GM12878 (cell line): ENCODE measurements around the gene NOL12. TPM values are rescaled to one million over a fixed set of nuclear protein-coding genes. Genes with fewer than 3 reads are reported as not detected.

Experiments
- ATAC-seq: fragments of 200-7000 bp; cut with Tn5 transposase; 3 replicates; pipeline ENCODE4 v1.9.1; 2020; ENCODE audit warnings: mild to moderate bottlenecking, moderate library complexity
- BruUV-seq: library from RNA; stranded (reverse); fragments of 400-500 nt; replicated peaks from 2 replicates; lab custom pipeline; 2021; lab: Mats Ljungman, UMichigan
- CTCF ChIA-PET: fragments of 300-600 bp; sonication (Branson Sonifier 250); formaldehyde crosslinking; extraction: SDS; loops from one replicate; lab custom pipeline; 2021; ENCODE audit warnings: inconsistent platforms; lab: Yijun Ruan, JAX
- POLR2A ChIA-PET: fragments of 350-600 bp; formaldehyde crosslinking; extraction: SDS; loops from one replicate; lab custom pipeline; 2021; ENCODE audit warnings: inconsistent platforms; lab: Charles Lee
- RAD21 ChIA-PET: fragments of 300-600 bp; sonication (Branson Sonifier 250); formaldehyde crosslinking; loops from one replicate; lab custom pipeline; 2023; ENCODE audit warnings: antibody characterized with exemption; ENCODE audit not compliant: unreplicated experiment; lab: Charles Lee
- SMC1A ChIA-PET: fragments of 300-600 bp; sonication (Branson Sonifier 250); formaldehyde crosslinking; loops from one replicate; lab custom pipeline; 2023; ENCODE audit not compliant: unreplicated experiment, uncharacterized antibody; lab: Charles Lee
- DNase-seq: peaks from one replicate; pipeline ENCODE4 v3.0.0-alpha.2; 2011; ENCODE audit warnings: low read depth, low spot score
- FAIRE-seq: peaks from 3 replicates; lab custom pipeline; 2011; peaks lifted over from hg19 to GRCh38; lab: Jason Lieb, UNC
- H2AFZ ChIP-seq: 2 replicates; pipeline ENCODE4 v1.6.0; 2011; ENCODE audit warnings: low read depth, low read length, control low read depth; ENCODE audit not compliant: control insufficient read depth
- H3K27ac ChIP-seq: 2 replicates; pipeline ENCODE4 v1.5.1; 2011; ENCODE audit warnings: control low read depth; ENCODE audit not compliant: control insufficient read depth, insufficient read depth
- H3K27me3 ChIP-seq, 2 experiments: replicated peaks in 1 of 2; 2 replicates each; pipeline versions ENCODE4 v1.6.0 to v1.6.1; 2011; ENCODE audit warnings: low read length in 1 of 2; ENCODE audit not compliant: control insufficient read depth in 2 of 2, insufficient read depth in 2 of 2
- H3K36me3 ChIP-seq, 2 experiments: 2 replicates each; pipeline ENCODE4 v1.5.1; 2011; ENCODE audit warnings: low read length in 1 of 2; ENCODE audit not compliant: control insufficient read depth in 2 of 2, insufficient read depth in 2 of 2
- H3K4me1 ChIP-seq: 2 replicates; pipeline ENCODE4 v1.6.1; 2011; ENCODE audit warnings: mild to moderate bottlenecking, low read length, moderate library complexity, mixed read lengths; ENCODE audit not compliant: control insufficient read depth, insufficient read depth
- H3K4me2 ChIP-seq: 2 replicates; pipeline ENCODE4 v1.6.0; 2011; ENCODE audit warnings: control low read depth; ENCODE audit not compliant: control insufficient read depth, insufficient read depth
- H3K4me3 ChIP-seq: fragments of 200-600 bp; sonication (generic); 2 replicates; pipeline ENCODE4 v1.5.1; 2016
- H3K79me2 ChIP-seq: 2 replicates; pipeline ENCODE4 v1.6.0; 2011; ENCODE audit warnings: low read length; ENCODE audit not compliant: control insufficient read depth, insufficient read depth
- H3K9ac ChIP-seq: 2 replicates; pipeline ENCODE4 v1.8.0; 2011; ENCODE audit warnings: low read length, control low read depth, mixed read lengths; ENCODE audit not compliant: control insufficient read depth, insufficient read depth
- H3K9me3 ChIP-seq: replicated peaks from 3 replicates; pipeline ENCODE4 v1.5.1; 2011; ENCODE audit warnings: mild to moderate bottlenecking, low read length; ENCODE audit not compliant: control insufficient read depth, insufficient read depth
- H4K20me1 ChIP-seq: 2 replicates; pipeline ENCODE4 v1.6.0; 2011; ENCODE audit not compliant: control insufficient read depth, insufficient read depth
- CREB1 ChIP-seq: IDR thresholded peaks from 2 replicates; pipeline ENCODE4 v1.6.1; 2012; ENCODE audit warnings: low read depth, mild to moderate bottlenecking, inconsistent platforms
- ELK1 ChIP-seq: IDR thresholded peaks from 2 replicates; pipeline ENCODE4 v1.6.1; 2012; ENCODE audit warnings: low read depth, low read length, improper control_type of control experiment
- FOXM1 ChIP-seq: IDR thresholded peaks from 2 replicates; pipeline ENCODE4 v1.6.1; 2012; ENCODE audit warnings: low read depth, mild to moderate bottlenecking, inconsistent platforms, low read length, moderate library complexity
- HDAC2 ChIP-seq: fragments of 200-600 bp; sonication (generic); IDR thresholded peaks from 2 replicates; pipeline ENCODE4 v1.6.1; 2017
- HDAC6 ChIP-seq: fragments of 200-600 bp; sonication (generic); IDR thresholded peaks from one replicate; pipeline ENCODE4 v1.8.0; 2017; ENCODE audit warnings: antibody characterized with exemption; ENCODE audit not compliant: unreplicated experiment
- IRF5 ChIP-seq: fragments of 450-650 bp; IDR thresholded peaks from 2 replicates; pipeline ENCODE4 v1.6.1; 2017; ENCODE audit warnings: borderline replicate concordance
- MYB ChIP-seq: fragments of 150-350 bp; IDR thresholded peaks from 2 replicates; pipeline ENCODE4 v1.6.1; 2014; ENCODE audit warnings: mild to moderate bottlenecking, low read depth, low read length, borderline replicate concordance
- NFIC ChIP-seq: IDR thresholded peaks from 2 replicates; pipeline ENCODE4 v1.6.1; 2012; ENCODE audit warnings: low read depth, mild to moderate bottlenecking, inconsistent platforms, low read length, moderate library complexity
- RAD21 ChIP-seq: IDR thresholded peaks from 2 replicates; pipeline ENCODE4 v1.6.1; 2011; ENCODE audit warnings: mild to moderate bottlenecking, low read depth, low read length, moderate library complexity; ENCODE audit not compliant: insufficient read depth
- RCOR1 ChIP-seq: conservative IDR thresholded peaks from 2 replicates; pipeline ENCODE4 v1.6.1; 2012; ENCODE audit warnings: low read depth, low read length, improper control_type of control experiment
- SIN3A ChIP-seq: IDR thresholded peaks from 2 replicates; pipeline ENCODE4 v1.6.1; 2012; ENCODE audit warnings: low read depth, low read length, improper control_type of control experiment
- SMARCA5 ChIP-seq: fragments of 450-650 bp; IDR thresholded peaks from 2 replicates; pipeline ENCODE4 v1.6.1; 2017; ENCODE audit warnings: mild to moderate bottlenecking
- SREBF2 ChIP-seq: IDR thresholded peaks from 2 replicates; pipeline ENCODE4 v1.6.1; 2012; ENCODE audit warnings: mild to moderate bottlenecking, low read length
- TARDBP ChIP-seq: IDR thresholded peaks from 2 replicates; pipeline ENCODE4 v1.6.1; 2016; ENCODE audit warnings: borderline replicate concordance
- ZNF207 ChIP-seq: fragments of 450-650 bp; IDR thresholded peaks from 2 replicates; pipeline ENCODE4 v1.6.1; 2014; ENCODE audit warnings: antibody characterized with exemption, mild to moderate bottlenecking, borderline replicate concordance
- ZNF384 ChIP-seq: IDR thresholded peaks from 2 replicates; pipeline ENCODE4 v1.6.1; 2012; ENCODE audit warnings: low read depth, mild to moderate bottlenecking, low read length, improper control_type of control experiment, borderline replicate concordance
- WGBS: methylation state at CpG from one replicate; pipeline ENCODE4 v1.1.6; 2016; ENCODE audit warnings: low lambda C conversion rate; ENCODE audit not compliant: insufficient replicate concordance, insufficient coverage; ENCODE audit errors: missing lambda C conversion rate; 5-methylcytosine and 5-hydroxymethylcytosine counted together
- in situ Hi-C: fragments of 300-500 bp; cut with MboI; formaldehyde crosslinking; loops from 9 replicates; pipeline ENCODE4 v1.14.3; 2018; ENCODE audit warnings: mixed read lengths
- intact Hi-C: fragments of 100-400 bp; cut with micrococcal nuclease; formaldehyde crosslinking; loops from one replicate; pipeline ENCODE4 v1.14.2; 2022; ENCODE audit not compliant: unreplicated experiment
- polyA plus RNA-seq, 11 experiments: library from polyadenylated mRNA; depleted of rRNA in 4 of 11; unstranded in 6 of 11; stranded (reverse) in 5 of 11; fragments of >200 nt; fragmentation: Nextera tagmentation in 4 of 11; fragmentation: Illumina TruSeq in 1 of 11; extraction: Ambion mirVana in 4 of 11; extraction: Trizol in 1 of 11; gene quantifications; 1 replicate in 1 of 11; 2 replicates in 10 of 11; pipeline versions ENCODE4 v1.2.1 to v1.2.3, GENCODE V29; 2011 to 2016; ENCODE audit warnings: inconsistent platforms in 2 of 11, missing spikeins in 2 of 11, low read depth in 1 of 11
- total RNA-seq, 4 experiments: library from RNA; depleted of rRNA in 3 of 4; stranded (reverse); fragments of >200 nt in 3 of 4; fragmentation: Illumina TruSeq in 1 of 4; extraction: Trizol in 1 of 4; gene quantifications; 2 replicates each; pipeline versions ENCODE4 v1.2.1 to v1.2.3, GENCODE V29; 2013 to 2021
- TF ChIP-seq, protein P1 (sequence below): fragments of 450-650 bp; IDR thresholded peaks from 2 replicates; pipeline ENCODE4 v1.6.1; 2016; ENCODE audit warnings: mild to moderate bottlenecking

NOL12 gene
- total and polyA plus RNA-seq, 10 of the 15 experiments (the other 5 are each of a cell fraction or from before 2014, with no cell fraction given) = 3.3 to 69.4 (median 41.1) TPM

GRCh38 chr22:37643225-37643847, 42.8 kb upstream of the NOL12 start (continued):
- no peak for TF ChIP-seq RCOR1
- TF ChIP-seq MYB = no peak
- no peak for TF ChIP-seq FOXM1
- TF ChIP-seq HDAC6 = no peak
- TF ChIP-seq SMARCA5 = peak; percentile 68; the same call in 1 of the 2 replicates
- no peak for TF ChIP-seq IRF5
- TF ChIP-seq RAD21 = peak; percentile 62
- no peak for TF ChIP-seq CREB1
- TF ChIP-seq SIN3A = 0 out of 2 replicates have a peak, but pooled peaks have one; percentile 60
- 0 out of 2 replicates have a peak, but pooled peaks have one; percentile 44 for TF ChIP-seq ZNF207

DNA sequence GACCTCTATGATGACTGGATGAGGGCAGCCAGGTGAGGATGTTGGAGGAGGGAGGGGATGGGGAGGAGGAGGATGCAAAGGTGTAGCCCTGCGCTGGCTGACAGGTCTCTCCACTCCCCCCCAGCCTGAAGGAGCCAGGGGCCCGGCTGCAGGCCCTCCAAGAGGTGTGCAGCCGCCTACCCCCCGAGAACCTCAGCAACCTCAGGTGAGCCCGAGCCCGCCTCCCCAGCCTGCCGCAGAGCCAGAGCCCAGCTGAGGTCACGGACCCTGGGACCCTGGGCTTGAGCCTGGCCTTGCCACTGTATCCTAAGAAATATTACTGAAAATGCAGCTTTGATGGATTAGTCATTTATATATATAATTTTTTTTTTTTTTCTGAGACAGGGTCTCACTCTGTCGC, 38.8 kb upstream of the NOL12 start:
- POLR2A ChIA-PET = interaction anchor here (0.6 to 1.6 kb wide), 3 partner anchors 11 to 148 kb away, joined by 3 to 4 read pairs (median 3); no protein-coding TSS in a partner anchor
- no peak overlapping the region for H2AFZ ChIP-seq
- SMC1A ChIA-PET = no interaction called here
- in situ Hi-C loops (no loop called here), intact Hi-C loops (no loop called here)
- no peak overlapping the region for H3K27ac ChIP-seq
- over 99% methylated on average over 9 of the region's 9 CpGs for WGBS
- H3K4me3 ChIP-seq = no peak overlapping the region
- ATAC-seq = no peak
- RAD21 ChIA-PET = interaction anchor here (1.5 kb wide), 1 partner anchor 11 kb away, joined by 3 read pairs; the partner anchor contains the start of gene PDXP
- FAIRE-seq = no peak
- peaks cover 7% of the 10 kb centered on the region for H3K79me2 ChIP-seq
- no peaks in the 10 kb centered on the region for H3K9me3 ChIP-seq
- H3K27me3 ChIP-seq = no peaks in the 10 kb centered on the region
- BruUV-seq = no TSS peak
- CTCF ChIA-PET = interaction anchor here (0.7 kb wide), 1 partner anchor 39 kb away, joined by 3 read pairs; no protein-coding TSS in a partner anchor
- no peak overlapping the region for H3K4me2 ChIP-seq
- DNase-seq = no peak
- no peak overlapping the region for H3K9ac ChIP-seq
- H3K4me1 ChIP-seq = peaks cover 8% of the 10 kb centered on the region
- H3K36me3 ChIP-seq = peaks cover 15 to 34% of the 10 kb centered on the region in 2 experiments; a peak in 3 of 4 replicates
- H4K20me1 ChIP-seq = no peaks in the 10 kb centered on the region
- no peak for TF ChIP-seq HDAC2
- TF ChIP-seq SREBF2 = no peak
- TF ChIP-seq TARDBP = no peak
- no peak for TF ChIP-seq NFIC
- TF ChIP-seq ZNF384 = no peak
- TF ChIP-seq ELK1 = no peak
- TF ChIP-seq, protein P1, sequence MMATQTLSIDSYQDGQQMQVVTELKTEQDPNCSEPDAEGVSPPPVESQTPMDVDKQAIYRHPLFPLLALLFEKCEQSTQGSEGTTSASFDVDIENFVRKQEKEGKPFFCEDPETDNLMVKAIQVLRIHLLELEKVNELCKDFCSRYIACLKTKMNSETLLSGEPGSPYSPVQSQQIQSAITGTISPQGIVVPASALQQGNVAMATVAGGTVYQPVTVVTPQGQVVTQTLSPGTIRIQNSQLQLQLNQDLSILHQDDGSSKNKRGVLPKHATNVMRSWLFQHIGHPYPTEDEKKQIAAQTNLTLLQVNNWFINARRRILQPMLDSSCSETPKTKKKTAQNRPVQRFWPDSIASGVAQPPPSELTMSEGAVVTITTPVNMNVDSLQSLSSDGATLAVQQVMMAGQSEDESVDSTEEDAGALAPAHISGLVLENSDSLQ = no peak
- no peak for TF ChIP-seq ZNF207
